GM18520 (cell line): ENCODE results near the gene GNA14.

Experiments used
- ATAC-seq: cut with Tn5 transposase; IDR thresholded peaks from one replicate; pipeline ENCODE4 v1.9.1; 2021; ENCODE audit not compliant: unreplicated experiment

GNA14 gene

DNA sequence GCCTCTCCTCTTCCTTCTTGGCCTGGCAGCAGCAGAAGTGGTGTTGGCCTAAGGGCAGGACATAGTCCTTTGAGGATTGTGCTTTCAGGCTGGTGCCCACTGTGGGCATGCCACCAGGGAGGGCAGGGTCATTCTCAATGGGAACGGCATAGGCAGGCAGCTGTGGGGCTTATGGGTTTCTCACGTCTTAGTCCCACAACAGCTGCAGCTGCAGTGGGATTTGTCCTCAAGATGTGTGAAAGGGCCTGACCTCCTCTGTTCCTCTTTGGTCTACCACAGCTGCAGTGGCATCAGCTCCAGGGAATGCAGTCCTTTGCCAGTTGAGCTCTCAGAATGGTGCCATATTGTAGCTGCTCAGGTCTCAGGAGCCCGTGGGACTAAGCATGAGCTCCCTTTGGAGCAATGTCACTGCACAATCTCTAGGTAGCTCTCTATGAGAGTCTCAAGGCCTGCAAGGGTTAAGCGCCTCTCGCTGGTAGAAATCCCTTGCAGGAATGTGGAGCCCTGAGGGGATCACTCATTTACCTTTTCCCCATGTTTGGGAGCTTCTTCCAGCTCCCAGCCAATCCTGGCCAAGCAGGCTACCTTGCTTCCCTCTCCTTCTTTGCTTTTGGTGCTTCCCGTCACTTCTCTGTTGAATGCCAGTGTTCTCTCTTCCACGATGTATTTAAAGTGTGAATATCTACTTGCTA is 104.8 kb downstream of the GNA14 start:
- no peak for ATAC-seq

DNA sequence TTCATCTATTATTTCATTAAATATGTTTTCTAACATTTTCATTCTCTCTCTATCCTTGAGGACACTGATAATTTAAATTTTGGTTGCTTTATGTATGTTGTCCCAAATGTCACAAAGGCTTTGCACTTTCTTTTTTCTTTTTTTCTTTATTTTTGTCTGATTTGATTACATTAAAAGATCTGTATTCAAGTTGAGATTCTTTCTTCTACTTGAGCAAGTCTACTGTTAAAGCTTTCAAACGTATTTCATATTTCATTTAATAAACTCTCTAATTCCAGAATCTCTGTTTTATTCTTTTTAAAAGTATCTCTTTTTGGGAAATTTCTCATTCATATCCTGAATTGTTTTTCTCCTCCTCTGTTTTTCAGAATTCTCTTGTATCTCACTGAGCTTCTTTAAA is 106.5 kb downstream of the GNA14 start:
- no peak for ATAC-seq

DNA sequence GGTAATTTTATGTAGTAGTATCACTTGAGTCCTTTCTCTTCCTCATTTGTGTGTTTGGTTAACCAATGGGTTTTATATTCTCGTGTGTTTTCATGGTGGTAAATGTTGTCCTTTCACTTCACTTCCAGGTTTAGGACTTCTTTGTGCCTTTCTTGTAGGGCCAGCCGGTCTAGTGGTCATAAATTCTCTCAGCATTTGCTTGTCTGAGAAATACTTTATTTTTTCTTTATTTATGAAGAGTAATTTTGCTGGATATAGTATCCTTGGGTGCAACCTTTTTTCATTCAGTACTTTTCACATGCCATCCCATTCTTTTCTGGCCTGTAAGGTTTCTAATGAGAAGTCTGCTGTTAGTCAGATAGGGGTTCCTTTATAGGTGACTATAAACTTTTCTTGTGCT is 107.1 kb downstream of the GNA14 start:
- no peak for ATAC-seq

DNA sequence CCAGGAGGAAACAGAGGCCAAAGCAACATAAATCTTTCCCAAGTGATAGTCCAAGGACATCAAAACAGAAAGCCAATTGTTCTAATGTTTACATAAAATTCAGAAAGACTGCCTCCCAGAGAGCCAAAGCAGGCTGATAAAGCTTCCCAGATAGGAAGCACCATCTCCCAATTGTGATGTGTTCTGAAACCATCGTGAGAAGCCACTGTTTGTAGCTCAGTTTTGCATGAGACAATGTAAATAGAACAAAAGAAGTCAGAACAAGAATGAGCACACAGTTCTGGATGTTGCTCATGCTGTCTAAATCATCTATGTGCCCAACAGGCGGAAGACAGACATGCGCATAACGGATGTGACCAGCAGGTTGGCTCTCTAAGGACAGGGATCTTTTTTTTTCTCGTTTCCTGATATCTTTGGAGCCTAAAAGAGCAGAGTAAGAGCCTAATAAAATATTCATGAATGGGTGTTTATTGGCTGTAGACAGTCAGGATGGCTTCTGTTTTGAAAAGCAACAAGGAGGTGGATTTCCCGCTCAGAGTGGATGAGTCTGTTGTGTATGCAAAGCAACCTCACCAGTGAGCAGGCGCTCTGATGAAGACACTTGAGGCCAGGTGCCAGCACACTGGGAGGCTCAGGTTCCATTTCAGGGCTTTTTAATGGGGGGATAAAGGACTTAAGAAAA is 113.6 kb downstream of the GNA14 start:
- ATAC-seq: no peak

DNA sequence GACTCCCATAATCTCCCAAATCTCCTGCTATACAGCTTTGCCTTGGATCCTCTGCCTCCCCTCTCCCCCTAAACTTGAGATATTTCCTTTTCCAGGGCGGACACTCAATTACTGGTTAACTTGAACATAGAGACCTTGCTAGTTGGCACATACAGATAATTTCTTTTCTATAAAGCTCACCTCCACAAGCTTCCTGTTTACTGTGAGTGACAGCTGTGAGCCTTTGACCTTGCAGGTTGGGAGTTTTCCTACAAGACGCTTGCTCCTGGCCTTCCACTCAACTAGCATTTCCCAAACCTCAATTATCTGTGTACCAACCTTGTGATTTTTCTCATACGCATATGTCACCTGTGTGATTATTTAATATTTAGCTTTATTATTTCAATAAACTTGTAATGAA is 114.5 kb downstream of the GNA14 start:
- ATAC-seq: no peak

DNA sequence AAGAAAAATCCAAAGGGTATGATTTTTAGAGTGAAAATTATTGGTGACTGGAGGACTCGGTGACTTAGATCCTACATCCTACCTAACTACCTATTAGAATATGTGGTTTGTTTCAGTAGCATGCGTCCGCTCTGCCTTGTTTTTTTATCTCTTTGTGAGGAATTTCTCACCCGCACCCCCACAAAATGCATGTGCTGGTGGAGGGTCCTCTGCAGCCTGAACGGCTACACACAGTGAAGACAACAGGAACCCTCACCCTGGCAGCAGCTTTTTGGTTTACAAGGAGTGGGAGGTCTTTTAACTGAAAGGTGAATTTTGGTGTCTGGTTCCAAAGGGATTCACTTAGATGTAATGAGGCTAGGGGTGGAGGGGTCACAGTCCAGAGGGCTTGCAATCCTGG is 115.5 kb downstream of the GNA14 start:
- ATAC-seq: no peak

DNA sequence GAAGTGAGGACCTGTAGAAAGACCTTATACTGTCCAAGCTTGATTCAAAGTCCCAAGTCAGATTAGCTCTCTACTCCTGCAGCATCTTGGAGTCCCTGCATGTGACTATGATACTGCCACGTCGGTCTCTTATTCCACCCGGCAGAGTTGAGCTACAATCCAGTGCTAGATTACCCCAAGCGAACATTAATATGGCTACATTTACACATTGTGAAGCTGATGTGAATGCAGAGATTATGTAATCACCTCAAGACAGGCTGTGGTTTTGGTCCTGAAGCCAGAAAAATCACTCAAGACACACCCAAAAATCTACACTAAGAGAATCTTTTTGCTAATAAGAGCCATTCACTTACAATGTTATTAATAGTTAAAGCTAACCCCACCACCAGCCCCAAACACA is 116.7 kb downstream of the GNA14 start:
- ATAC-seq: no peak

DNA sequence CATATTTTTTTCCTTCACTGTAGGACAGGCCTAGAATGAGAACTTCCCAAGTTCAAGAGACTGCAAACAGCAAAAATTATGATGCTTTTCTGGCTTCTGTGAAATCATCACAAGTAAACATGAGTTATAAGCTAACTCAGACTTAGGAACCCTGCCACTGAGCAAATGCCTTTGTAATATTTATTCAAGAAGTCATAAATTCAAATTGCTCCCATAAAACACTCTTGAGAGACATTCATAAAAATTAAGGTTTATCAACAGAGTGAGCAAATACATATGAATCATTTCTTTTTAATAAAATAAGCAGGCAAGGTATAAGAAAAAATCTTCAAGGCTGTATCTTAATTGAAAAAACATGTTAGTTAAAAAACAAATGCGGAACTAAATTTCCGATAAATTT is 124.2 kb downstream of the GNA14 start:
- ATAC-seq: no peak

DNA sequence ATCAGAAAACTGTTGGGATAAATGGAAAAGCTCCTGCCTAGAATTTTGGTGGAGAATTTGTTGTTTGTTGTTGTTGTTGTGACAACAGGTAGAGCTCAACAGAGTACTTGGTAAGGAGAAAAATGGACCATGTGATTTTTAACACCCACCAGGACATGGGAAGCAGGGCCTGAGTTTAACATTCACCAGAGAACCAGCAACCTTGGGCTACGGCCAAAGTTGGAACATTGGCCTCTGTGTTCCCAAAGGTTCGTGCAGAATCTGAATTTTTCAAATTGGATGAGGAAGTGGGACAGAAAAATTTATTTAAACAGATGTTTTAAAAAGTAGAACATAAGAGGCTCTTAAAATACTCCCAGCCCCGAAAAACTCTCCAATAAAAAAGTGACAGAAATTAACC is 127.0 kb downstream of the GNA14 start:
- no peak for ATAC-seq

DNA sequence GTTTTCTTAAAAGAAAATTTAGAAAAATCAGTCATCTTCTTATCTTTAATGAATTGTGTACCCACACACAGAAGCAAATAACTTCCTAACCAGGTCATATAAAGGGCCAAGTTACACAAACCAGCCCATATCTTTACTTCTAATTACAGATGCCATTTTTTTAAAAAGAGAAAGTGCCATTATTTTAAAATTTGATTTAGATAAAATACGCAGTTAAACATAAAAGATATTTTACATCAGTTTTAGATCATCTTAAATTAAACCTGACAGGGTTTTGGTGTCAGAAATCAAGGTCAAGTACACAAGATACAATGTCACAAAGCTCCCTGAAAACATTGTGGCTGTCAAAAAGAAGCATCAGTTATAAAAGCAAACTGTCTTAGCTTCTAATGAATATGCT is 129.4 kb downstream of the GNA14 start:
- no peak for ATAC-seq

DNA sequence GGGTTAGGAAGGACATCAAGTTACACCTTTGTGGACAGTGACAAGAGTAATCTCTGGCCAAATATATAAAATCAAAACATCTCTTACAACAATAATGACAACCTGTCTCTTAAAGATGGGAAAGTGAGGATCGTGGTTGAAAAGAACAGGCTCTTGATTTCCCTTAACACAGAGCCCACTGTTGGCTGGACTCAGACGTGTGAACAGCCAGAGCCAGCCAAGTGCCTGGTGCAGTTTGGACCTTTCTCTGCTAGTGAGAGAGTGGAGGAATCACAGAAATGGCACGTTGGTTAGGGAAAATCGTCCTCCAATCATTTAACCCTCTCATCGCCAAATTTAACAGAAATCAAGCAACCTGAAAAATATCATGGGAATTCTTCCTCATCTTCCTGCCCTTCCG is 131.3 kb downstream of the GNA14 start:
- ATAC-seq: no peak

DNA sequence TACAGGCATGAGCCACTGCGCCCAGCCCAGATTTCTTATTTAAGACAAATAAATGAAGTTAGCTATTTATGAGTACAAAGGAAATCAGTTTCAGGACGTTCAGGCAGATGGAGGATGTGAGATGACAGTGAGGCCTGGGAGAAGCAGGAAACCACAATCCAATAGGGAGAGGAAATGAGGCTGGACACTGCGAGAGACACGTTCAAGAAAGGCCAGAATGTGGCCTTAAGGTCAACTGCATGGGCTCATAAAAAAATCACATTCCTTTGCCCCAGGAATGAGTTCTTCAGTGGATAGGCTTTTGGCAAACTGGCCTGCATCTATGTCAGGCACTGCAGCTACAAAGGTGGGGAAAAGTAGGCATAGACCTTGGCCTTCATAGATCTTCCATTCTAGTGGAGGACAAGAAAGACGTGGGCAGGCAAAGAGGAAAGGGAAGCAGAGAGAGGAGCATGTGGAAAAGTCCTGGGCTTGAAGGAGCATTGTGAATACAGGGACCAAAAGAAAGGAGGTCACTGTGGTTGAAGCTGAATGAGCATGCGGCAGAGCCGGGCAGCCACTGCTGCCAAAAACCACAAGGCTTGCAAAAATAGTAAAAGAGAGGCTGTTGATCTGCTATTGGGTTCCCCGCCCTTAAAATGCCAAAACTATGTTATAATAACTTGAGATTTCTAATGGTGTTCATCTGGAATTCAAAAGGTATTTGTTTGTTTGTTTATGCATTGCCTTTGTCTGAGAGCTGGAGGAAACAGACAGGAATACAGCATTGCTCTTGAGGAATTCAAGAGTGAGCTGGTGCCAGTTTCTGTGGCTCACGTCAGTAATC is 133.0 kb downstream of the GNA14 start:
- ATAC-seq: no peak

DNA sequence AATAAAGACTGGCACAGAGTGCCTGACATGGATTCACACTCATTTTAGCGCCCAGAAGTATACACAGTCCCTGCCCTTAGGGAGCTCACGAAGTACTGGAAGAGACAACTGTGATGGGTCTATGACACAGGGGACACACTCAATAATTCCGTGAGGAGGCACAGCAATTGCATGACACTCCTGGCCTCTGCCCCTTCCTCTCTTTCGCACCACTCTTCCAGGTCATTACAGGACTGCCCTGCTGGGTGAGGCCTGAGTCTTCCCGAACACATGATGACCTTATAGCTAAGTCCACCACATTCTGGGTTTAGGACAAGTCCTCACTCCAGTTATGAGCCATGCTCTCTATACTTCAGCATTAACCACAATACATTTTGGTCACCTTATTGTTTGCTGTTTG is 134.7 kb downstream of the GNA14 start:
- no peak for ATAC-seq

DNA sequence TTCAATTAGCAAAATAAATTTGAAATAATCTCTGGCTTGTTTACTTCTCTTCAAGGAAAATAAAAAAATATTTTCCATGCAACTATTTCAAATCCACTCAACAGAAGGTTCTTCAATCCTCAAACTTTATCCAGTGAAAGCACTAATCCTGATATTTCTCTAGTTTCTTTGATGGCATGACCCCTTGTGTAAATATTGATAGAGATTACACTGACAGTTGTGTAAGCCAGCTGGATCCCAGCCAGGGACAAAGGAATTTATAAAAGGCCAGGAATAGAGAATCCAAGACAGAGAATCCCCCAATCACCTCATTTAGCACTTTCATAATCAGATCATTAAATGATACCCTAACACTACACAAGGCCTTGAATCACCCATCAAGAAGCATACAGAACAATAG is 135.2 kb downstream of the GNA14 start:
- ATAC-seq: no peak

DNA sequence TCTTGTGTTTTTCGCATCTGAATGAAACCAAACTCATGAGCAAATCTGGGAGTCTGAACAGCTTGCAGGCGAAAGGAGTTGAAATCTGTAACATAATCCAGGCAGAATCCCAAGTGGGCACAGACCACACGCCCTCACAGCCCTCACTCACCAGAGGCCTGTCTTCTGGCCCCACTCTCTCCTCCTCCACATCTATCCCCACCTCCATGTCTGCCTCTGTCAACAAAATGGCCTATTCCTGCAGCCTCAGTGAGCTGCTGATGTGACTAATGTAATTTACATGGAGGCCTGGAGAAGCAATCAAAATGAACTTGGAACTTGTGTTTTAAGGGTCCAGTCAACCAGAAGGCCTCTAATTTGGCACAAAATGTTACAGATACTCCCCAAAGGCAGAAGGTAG is 136.6 kb downstream of the GNA14 start:
- ATAC-seq: no peak

DNA sequence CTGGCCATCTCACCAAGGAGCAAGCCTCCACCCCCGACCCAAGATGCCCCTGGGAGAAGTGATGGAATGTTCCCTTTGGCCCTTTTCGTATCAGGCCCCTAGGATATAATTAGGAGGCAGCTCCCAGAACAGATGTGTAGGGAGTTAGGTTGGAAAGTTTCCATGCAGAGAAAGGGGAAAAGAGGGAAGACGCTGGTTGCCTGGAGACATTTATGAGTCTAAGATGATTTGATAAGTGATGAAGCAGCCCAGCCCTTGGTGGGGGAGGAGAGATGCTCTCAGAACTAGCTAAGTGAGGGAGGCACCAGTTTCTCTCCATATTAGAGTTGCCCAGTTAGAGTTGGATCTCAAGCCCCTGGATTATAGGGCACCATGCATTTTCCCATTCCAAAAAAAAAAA is 137.5 kb downstream of the GNA14 start:
- ATAC-seq: no peak

DNA sequence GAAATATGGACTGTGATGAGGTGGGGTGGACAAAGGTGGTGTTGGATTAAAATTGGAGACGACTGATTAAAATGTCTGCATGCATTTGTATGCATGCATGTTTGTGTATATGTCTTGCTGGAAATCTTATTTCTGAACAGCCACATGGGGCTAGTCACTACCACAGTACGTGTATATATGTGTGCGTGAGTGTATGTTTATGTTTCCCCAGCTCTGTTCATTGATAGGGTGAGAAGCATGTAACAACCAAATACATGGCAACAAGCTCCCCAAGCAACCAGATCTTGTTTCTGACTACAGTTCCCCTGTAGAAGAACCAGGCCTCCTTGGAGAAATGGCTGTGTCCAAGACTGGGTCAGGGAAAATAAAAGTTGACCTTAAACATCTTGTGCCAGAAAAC is 139.7 kb downstream of the GNA14 start:
- ATAC-seq: no peak

DNA sequence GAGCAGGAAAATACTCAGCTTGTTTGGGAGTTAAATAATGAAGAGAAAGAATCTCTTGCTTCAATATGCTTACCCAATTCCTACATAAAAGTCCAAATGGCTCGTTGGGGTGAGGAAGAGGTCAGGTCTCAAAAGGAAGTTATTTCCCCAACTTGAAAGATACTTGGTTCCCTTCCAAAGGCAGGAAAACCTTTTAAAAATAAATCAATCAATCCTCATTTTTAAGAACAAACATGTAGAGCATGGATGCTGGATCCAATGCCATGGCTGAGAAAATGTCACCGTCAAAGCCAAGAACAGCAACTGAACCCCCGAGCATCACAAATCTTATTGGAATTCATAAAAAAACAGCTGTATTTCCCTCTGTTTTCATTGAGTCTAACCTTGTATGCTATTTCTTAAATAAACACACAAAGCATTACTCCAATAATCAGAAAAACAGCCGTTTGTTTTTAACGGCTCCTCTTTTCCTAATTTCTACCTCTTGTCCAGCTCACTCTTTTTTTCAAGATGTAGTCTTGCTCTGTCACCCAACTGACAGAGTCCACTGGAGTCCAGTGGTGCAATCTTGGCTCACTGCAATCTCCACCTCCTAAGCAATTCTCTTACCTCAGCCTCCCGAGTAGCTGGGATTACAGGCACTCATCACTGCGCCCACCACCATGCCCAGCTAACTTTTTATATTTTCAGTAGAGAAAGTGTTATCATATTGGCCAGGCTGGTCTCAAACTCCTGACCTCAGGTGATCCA is 140.7 kb downstream of the GNA14 start:
- no peak for ATAC-seq

DNA sequence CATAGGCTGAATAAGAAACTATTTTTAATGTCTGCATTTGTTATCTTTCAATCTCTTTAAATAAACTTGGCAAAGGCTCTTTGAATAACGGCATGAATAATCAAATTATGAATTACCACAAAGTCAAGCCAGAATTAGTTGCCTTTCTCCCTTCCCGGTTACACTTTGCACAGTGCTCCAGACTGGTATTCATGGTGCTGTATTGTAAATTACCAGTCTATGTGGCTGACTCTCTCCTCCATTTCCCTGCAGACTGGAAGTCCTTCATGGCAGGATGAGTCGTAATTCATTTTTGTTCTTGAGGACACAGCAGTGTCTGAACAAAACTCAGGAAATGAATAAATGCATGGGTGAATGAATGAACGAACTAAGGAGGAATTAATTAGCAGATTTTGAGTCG is 142.9 kb downstream of the GNA14 start:
- ATAC-seq: no peak

DNA sequence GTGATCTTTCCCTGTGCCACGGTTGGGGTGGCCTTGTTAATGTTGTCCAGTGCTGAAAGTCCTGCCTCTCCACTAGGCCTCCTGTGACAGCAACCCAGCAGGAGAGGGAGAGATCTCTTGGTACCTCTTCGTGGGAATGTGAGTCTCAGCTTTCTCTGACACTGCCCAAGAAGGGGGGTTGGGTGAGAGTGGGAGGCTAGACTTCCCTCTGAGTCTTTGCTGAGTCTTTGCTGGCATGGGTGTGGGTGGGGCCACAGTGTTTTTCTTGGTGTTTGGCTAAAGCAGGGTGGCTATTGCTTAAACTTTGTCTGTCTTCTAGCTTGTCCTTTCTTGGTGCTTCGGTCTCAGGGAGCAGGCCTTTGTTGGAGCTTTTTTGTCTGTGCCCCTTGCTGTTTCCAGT is 145.6 kb downstream of the GNA14 start:
- ATAC-seq: no peak

DNA sequence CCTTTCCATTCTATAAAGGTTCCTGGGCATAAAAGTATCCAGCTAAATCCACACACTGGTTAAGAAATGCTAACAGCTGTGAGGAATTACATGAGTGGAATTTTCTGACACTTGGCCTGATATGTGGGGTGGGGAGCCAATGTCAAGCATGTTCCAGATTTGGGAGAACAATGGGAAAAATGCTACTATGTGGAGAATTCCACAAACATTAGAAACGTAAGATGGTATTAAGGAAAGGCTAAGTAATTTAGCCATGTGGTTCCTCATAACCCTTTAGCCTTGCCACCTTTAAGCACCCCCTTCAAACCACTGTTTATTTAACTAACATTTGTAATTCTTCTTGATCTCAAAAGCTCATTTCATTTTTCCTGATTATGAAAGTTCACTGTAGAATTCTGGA is 149.2 kb downstream of the GNA14 start:
- ATAC-seq: no peak
